Measurements from ENCODE around the gene ATP5MG.

The ATP5MG gene

DNA sequence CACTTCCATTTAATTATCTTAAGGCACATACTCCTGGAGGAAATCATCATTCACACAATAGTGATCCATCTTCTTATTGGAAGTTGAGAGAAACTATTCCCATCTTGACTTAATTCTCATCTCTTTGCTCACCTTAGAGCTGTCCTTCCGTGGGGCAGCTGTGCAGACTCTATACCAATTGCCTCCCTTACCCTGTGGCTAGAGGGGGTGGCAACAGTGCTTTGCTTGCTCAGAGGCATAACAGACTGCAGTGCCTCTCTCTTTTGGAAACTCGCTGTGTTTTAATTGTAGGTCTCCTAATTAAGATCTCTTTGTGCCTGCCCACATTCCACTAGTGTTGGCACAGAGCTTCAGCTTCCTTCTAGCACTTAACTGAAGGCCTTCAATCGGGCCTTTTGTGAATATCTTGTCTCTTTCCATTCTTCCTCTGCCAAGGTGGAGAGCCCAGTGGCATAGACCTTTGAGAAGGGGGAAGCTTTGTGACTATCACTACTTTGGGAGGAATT, 40.4 kb downstream of the ATP5MG start:
- DNase-seq, result peak in 2 of 51 donors; percentile 3 to 5

DNA sequence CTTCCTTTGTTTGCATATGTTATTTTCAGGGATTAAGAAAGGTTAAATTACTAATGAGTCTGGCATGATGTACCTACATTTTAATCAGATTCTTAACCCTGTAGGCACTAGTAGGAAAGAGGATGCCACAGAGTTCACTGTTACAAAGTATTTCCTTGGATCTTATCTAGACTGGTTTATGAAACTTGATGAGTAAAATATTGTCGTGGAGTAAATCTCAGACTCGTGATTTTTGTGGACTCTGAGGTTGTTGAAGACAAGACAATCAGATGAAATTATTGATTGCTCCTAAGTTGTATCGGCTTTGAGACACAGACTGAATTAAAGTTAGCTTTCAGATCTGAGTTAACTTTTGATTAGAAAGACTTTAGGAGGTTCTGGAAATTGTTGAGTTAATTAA, 40.9 kb downstream of the ATP5MG start:
- no peak for DNase-seq

DNA sequence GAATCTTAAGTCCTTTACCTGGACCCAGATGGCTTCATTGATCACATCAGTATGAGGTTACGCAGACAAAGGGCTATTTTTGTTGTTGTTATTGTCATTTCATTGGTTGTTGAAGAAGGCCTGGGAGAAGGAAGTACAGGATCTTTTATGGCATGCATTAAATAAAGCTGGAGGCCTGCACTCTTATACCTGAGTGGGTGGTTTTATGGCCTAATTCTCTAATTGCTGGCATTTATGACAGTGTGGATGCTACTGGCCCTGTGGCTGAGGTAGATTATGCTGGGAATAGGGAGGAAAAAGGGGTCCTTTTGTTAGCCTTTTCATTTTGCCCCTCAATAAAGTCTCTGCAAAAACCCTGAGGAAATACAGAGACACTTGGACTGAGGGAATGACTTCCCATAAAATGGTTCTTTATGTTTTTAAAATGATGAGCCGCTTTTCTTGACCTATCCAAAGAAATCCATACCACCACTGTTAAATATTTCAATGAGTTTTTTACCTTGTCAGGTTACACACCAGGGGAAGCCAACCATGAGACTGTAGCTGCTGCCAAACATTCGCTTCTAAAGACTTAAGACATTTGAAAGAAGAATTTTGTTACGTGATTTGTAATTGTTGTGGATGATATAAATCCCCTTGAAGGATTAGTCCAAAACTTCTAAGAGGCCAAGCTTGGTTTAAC, 41.6 kb downstream of the ATP5MG start:
- DNase-seq, result no peak

DNA sequence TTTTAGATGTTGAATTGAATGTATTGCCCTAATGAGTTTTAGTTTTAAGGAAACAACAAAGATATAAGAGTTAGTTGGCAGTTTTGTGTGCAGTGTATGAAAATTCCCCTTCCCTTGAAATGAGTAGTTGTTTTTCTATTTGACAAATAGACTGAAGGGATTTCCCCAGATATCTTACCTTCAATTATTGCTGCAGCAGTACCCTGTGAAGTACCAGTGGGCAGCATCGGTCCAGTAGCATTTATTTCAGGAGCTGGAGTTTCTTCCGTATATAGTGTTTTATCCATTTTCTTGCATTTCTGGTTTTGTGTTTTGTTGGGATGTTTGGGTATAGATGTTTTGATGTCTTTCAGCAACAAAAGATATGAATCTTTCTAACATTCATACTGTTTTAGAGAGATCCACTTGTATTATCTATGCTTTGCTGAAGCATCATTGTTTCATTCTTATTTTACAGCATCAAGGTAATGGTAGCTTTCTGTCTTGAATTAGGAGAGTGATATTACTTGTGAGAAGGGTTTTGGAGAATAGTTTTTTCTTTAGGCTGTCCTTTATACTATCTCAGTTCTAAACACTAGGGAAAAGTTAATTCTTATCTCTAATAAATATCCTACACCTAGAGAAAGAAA, 42.3 kb downstream of the ATP5MG start:
- no peak for DNase-seq

DNA sequence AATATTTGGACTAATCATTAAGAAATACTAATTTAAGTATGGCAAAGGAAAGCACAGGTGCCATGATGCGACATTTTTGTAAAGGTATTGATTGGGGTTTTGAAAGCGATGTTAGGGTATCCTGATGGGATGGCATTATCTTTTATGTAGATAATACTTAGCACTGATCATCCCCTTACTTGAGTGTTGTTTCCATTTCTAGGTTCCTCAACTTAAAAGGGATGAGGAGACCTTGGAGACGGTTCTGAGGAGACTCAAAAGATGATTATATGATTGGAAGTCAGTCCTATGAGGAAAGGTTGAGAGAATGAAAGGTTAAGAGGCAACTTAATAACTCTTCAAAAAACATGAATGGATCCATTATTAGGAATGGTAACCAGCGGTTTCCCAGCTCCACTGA, 46.0 kb downstream of the ATP5MG start:
- DNase-seq, result no peak

DNA sequence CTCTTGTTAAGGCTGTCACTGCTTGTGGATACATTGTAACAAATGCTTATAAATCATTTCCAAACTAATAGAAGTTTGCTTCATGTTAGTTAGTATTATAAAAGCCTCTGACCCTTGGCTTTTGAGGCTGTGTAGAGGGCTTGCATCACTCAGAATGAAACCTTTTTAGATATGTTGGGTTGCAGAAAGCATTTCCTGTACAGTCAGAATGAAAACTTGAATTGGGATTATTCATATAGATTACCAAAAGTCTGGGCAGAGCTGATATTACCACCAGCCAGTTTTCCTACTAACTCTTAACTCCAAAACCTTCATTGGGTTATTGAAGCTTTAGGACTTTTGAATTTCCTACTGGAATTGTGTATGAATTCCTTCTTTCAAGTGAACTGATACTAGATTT, 46.9 kb downstream of the ATP5MG start:
- DNase-seq, result no peak

DNA sequence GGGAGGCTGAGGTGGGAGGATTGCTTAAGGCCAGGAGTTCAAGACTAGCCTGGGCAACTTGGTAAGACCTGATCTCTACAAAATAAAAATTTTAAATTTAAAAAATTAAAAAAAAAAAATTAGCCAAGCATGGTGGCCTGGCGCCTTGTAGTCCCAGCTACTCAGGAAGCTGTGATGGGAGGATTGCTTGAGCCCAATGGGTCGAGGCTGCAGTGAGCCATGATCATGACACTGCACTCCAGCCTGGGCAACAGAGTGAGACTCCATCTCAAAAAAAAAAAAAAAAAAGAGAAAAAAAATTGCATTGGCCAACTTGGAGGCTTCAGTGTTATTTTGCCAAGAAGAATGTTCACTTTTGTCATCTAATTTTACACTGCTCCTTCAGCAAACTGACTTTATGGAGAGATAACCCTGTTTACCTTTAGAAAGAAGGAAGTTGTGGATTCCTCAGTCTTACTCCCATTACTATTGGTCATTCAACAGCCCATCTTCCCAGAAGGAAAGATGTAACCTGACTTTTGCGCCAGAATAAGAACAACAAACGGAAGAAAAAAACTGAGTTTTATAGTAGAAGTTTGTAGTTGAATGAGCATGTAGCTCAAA, 48.0 kb downstream of the ATP5MG start:
- no peak for DNase-seq

DNA sequence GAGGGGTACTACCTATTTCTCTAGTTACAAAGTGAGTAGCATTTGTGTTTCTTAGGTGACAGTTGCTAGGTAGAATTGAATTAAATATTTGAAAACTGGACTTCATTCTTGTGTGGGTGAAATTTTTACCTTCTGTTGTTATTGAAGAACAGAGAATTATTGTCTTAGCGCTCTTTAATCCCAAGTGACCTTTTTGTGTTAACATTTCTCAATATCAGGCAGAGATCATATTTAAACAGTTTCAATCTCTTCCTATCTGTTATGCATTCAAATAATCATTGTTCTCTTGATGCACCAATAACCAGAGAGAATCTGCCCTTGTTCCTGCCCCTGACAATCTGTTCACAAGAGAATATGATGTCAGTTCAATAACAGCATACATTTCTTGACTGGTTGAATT, 49.0 kb downstream of the ATP5MG start:
- no peak for DNase-seq

Data from hypothalamus (tissue), 51 donors.